HG02852 (cell line): ENCODE results near the gene MS4A4A.
A peak's percentile ranks its signal among the peaks of the same experiment; 100 is the strongest.
"Not testable (repeated sequence)": the region's sequence is repeated elsewhere in the genome, so short reads cannot be mapped to it uniquely, and the experiment has no call there.

ENCODE experiments used
- ATAC-seq: cut with Tn5 transposase; IDR thresholded peaks from one replicate; pipeline ENCODE4 v1.9.1; 2021; ENCODE audit warnings: mild to moderate bottlenecking, moderate library complexity; ENCODE audit not compliant: unreplicated experiment

The MS4A4A gene

DNA sequence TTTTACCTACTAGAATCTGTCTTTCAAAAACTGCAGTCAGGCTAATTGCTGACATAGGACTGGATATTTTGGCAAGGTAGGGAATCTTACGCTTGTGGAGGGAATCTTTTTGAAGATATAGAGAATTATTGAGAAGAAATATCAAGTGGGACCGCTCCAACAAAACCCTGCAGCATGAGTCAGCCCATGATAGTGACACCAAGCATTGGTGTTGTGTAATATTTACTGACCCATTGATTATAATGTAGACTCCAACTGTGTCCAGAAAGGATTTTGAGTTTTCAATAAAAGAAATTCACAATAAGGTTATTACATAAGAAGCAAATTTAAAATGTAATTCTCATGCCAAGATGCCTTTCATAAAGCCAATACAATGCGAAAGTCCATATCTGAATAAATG is 20.7 kb downstream of the MS4A4A start:
- no peak for ATAC-seq

DNA sequence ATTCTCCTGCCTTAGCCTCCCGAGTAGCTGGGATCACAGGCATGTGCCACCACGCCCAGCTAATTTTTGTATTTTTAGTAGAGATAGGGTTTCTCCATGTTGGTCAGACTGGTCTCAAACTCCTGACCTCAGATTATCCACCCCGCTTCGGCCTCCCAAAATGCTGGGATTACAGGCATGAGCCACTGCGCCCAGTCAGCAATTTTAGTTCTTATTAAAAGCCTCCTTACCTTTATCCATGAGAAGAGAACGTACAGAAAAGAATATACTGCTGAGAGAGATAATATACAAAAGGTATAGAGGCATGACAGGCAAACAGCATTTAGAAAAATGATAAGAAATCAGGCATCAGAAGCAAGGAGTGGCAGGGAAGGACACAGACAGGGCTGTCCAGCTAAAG is 21.4 kb downstream of the MS4A4A start:
- ATAC-seq: not testable (repeated sequence)

DNA sequence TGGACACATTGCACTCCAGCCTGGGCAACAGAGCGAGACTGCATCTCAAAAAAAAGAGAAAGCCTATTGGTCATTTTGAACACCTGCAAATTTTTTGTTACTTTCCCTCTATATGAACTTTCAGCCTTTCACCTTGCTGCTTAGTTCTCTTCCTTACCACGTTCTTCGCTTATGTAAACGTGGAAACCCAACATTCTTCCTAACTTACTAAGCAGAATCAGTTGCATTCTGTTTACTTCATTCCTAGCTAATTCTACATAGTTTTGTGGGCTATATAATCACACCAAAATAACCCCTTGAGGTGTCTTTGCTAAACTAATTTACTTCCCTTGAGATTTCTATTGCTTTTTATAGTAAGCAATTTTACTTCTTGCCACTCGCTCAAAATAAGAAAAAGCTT is 23.2 kb downstream of the MS4A4A start:
- ATAC-seq: no peak

DNA sequence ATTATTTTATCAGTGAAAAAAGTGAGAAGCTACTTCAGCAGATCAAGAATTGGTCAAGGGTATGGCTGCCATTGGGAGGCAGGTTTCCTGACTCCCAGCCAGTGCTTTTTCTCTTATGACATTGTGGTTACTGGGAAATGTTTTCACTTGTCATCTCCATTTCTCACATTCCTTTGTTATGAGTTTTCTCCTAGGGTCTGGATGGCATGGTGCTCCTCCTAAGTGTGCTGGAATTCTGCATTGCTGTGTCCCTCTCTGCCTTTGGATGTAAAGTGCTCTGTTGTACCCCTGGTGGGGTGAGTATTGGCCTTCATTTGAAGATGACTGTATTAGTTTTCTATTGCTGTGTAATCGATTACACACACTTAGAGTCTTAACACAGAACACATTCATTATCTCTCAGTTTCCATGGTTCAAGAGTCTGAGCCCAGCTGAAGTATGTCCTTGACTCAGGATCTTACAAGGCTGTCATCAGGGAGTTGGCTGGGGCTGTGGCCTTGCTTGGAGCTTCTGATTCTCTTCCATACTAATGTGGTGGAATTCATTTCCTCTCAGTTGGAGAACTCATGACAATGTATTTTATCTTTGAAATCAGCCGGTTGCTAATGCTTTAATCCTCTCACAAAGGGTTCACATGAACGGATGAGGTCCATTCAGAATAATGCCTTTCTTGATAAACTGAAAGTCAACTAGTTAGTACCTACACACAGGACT is 25.6 kb downstream of the MS4A4A start:
- no peak for ATAC-seq

DNA sequence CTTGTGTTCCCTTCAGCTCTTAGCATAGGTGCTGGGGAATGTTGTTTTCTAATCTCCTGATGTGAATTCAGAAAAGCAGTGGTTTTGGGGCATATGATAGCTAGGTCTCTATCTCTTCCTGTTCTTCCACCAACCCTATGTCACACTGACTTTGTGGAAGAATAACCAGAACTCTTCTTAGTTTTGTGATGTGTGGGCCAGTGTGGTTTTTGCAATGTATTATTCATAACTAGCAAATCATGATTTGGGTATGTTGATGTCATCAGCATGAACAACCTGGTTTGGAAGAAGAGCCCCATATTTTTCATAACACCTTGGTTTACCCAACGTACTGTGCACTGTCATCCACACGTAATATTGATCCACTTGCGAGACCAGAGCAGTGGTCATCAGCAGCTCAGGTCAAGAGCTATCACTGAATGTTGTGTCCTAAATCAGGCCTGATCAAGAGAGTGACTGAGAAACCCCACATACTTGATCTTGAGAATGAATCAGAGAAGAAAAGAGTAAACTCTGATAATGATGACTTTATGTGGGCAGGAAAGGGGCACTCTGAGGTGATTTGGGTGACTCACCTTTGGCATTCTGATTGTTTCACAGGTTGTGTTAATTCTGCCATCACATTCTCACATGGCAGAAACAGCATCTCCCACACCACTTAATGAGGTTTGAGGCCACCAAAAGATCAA is 27.2 kb downstream of the MS4A4A start:
- no peak for ATAC-seq

DNA sequence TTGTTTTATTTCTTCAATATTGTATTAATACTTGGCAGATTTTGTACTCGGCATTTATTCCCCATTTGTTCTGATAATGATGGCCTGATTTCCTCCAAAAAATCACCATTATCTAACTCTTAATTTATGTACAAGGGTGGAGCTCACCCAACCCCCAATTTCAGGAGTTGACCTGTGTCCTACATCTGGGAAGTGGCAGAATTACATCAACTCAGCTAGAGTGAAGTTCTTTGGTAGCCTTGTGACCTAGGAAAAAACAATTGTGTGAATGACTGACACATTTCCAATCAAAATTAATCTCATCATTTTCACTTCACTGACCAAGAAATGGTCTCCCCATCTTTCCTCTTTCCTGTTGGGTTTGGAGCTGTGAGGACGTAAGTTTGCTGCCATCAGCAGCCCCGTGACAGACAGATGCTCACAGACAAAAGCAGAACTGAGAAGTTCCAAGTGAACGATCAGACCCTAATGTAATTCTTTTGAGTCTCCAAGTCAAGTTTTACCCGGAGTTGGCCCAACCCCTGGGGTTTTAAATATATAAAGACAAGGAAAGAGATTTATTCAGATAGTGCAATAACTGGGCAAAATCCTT is 30.0 kb downstream of the MS4A4A start:
- peak; percentile 69 for ATAC-seq

DNA sequence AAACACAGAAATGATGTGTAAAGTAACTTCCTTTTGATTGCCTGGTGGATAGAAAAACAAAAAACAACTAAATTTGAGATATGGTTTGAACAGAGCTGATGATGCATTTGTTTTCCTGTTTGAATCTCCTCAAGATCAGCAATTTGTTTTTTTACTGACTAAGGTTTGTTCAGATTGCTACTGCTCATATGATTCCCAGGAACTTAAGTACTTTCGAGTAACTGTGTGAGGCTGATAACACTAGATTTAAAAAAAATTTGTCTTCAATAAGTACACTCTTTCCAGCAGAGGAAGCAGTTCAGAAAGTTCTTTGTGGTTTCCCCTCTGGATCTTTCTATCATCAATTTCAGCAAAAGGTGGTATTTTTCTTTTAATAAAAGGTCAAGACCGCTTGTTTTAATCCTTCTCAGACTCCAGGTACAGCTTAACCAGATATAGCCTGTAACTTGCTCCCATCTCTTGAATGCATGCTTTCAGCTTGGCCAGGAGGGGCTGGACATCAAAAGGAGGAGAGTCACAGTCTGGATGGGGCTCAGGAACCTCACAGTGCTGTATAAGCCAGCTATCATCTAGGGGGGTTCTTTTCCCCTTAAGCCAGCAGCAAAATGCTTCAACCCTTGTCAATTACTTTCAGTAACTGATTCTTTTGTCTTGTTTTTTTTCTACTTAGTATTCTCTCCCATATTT is 34.3 kb downstream of the MS4A4A start:
- no peak for ATAC-seq

DNA sequence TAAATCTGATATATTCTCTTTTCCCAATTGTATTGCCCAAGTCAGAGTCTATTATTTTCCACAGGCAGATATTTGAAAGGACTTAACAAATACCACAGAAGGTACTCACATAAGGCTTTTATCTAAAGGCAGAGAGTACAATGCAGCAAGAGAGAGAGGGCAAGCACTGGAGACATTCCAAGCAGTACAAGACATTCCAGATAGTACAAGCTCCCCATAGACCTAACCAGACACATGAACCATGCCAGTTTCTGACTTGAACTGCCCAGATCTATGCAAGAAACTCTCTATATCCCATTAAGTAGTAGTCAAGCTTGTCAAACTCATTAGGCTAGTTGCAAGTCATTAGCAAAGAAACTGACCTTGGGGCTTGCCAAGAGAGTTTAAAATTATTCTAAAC is 35.4 kb downstream of the MS4A4A start:
- no peak for ATAC-seq

DNA sequence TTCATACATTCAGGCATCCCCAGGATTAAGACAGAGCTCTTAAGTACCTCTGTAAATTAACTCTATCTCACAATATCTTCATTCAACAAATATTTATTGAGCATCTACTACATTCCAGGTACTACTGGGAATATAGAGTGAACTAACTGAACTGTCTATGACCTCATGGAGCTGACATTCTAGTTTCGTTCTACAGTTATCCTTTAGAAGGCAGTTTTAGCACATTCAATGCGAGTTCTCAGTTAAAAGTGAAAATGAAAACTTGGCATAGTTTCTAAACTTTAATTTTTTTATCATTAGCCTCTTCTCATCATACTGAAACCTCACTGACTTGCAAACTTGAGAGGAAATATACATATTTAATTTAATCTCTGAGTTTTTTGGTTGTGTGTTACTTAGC is 35.9 kb downstream of the MS4A4A start:
- ATAC-seq: no peak

DNA sequence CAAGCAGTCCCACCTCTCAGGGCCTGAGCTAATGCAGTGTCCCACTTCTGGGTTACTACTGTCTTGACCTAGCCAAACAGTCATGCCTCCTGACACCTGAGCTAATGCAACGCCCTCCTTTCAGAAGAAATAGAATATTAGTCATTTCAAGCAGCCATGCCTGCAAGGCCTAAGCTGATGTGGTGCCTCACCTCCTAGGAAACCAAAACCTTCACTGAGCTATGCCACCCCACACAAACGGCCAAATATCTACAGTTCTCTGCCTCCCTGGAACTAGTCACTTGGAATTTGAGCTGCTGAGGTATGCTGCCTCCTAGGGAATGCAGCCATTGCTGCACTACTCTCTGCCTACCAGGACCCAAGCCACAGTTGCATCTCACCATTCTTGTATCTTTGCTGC is 38.3 kb downstream of the MS4A4A start:
- ATAC-seq: no peak

DNA sequence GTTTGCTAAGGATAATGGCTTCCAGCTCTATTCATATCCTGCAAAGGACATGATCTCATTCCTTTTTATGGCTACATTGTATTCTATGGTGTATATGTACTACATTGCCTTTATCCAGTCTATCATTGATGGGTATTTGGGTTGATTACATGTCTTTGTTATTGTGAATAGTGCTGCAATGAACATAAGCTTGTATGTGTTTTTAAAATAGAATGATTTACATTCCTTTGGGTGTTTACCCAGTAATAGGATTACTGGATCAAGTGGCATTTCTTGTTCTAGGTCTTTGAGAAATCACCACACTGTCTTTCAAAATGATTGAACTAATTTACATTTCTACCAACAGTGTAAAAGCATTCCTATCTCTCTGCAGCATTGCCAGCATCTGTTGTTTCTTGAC is 40.6 kb downstream of the MS4A4A start:
- ATAC-seq: no peak

DNA sequence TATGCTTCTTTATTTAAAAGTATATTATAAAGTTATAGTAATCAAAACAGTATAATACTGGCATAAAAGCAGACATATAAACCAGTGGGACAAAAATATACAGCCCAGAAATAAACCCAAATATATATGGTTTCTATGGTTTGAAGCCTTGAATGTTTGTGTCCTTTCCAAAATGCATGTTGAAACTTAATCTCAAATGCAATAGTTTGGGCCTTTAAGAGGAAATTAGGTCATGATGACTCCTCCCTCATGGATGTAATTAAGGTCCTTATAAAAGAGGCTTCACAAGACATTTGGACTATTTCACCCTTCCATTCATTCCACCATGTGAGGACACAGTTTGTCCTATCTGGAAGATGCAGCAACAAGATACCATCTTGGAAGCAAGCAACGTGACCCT is 46.5 kb downstream of the MS4A4A start, which contains the start of gene MS4A6E:
Gene MS4A6E, plus strand, starts transcription at position 301 of the 400 bp plus-strand sequence. CDS start 7,641 bp downstream, outside the sequence.
- ATAC-seq: no peak

DNA sequence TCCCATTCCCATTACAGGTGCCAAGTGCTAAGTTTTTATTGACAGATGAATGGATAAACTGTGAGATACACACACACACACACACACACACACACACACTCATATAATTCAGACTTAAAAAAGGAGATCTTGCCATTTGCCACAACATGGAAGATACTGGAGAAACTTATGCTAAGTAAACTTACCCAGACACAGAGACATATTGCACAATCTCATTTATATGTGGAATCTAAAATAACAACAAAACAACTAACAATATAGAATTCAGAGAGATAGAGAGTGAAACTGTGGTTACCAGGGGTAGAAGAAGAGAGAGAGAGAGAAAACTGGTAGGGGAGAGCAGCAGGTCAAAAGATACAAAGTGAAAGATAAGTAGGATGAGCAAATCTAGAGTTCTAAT is 48.0 kb downstream of the MS4A4A start:
- ATAC-seq: no peak

DNA sequence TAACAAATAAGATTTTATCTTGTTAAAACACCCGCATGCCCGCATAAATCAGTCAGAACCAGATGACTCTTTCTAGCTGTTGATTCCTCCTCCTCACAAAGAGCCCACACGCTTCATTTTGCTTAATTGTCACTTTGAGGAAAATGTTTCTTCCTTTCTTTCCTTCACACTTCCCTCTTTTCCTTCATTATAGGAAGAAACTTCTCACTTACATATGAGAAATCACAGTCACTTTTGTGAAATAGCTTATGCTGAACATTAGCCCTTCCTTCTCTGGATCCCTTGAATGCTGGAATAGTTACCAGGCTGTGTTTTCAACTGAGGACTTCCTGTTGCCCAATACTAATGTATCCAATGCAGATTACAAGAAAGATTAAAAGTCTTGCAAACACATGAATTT is 52.4 kb downstream of the MS4A4A start:
- ATAC-seq: no peak

DNA sequence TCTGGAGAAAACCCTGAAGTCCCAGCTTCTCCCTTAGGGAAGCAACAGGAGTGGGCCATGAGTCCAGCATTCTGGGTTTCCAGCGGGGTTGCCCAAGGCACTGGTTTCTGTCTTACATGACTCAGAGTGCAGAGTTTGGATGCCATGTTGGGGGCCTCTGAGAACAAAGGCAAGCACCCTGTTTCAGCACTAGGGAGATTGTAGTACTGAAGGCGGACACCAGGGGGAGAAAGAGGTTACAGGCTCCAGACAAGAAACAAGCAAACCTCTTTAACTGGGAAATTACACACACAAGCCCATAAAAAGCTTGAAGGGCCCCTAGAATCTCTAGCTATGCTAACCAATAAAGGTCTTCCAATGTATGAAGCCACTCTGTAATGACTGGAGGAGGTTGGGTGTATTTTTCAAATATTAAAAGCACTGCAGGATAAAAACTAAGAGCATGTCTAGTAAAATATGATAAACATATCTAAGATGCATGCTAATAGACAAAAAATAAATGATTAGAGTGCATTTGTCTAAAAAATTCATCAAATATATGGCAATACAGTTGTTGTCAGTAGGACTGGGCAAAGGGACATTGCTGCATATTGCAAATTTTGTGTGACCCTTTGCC is 53.6 kb downstream of the MS4A4A start:
- peak; percentile 73 for ATAC-seq

DNA sequence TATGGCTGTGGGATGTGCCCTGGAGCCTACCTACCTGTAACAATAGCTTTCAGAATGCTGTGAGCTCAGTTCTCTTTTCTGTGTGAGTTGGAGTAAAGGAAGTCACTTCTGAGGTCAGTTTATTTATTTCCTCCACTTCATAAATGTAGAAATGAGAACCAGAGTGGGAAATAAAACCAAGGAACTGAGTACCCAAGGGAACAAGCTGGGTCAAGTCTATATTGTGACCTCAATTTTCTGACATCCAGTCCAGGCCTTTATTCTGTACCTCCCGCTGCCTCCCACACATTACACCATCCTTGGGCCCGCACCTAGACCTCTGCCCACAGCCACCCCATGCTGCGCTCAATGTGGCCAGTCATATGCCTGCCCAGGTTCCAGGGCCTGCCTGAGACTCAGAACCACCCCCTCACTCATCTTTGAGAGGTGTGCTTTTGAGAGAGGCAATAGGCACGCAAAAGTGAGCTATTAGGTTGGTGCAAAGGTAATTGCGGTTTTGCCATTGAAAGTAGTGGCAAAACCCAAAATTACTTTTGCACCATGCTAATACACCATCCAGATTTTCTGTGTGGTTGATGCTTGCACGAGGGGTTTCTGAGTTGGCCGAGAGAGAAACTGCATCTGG is 56.4 kb downstream of the MS4A4A start:
- no peak for ATAC-seq

DNA sequence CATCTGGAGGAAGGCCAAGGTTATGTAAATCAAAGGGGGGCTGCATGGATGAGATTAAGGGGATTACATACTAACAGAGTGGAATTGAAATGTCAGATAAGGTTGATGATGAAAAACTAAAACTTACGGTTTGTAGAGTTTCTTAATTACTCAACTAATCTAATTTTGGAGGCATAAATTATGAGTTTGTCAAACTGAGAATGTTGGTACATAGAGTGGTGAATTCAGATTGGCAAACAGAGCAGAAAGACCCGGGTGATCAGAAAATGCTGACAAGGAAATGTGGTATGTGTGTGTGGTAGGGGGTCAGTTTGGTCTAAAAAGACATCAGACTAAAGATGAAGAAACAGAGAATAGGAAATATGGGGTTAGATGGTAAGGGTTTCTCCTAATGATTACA is 57.6 kb downstream of the MS4A4A start:
- no peak for ATAC-seq

DNA sequence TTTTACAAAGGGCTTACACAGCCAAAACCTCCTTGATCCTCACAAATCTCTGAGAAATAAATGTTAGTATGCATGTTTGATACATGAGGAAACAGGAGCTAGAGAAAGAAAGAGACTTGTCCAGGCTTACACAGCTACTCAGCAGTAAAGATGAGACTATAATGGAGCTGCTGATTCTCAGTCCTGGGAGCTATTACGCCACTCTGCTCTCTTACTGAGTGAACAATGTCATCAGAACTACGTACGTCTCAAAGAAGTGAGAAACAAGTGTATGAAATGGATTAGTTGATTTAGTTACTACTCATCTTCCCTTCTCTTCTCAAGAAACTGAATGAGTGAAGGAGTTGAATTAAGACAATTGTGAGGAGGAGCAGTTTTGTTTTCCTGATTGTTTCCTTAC is 58.9 kb downstream of the MS4A4A start:
- ATAC-seq: no peak

DNA sequence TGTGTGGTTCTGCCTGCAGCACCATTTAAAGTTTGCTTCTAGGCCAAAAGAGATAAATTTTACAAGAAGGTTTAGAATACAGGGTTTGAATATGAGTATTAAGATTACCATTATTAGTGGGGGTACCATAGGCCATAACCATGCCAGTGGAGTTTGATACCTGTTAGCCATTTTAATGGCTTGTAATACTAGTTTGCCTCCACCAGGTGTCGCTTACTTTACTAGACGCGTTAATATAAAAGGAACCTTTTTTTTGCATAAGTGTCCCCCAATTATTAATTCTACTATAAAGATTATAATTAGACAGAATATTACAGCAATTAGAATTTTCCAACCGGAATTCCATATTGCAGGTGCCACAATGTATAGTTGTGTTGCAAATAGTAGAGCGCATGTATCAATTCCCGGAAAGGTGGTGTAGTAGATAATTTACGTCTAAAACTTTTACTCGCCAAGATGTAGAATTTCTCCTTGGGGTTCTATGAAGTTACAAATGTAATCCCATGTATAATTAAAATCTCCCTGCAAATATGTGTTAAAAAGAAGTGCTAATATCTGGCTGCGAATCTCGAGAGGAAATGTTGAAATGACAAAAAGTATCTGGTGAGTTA is 62.7 kb downstream of the MS4A4A start:
- ATAC-seq: no peak

DNA sequence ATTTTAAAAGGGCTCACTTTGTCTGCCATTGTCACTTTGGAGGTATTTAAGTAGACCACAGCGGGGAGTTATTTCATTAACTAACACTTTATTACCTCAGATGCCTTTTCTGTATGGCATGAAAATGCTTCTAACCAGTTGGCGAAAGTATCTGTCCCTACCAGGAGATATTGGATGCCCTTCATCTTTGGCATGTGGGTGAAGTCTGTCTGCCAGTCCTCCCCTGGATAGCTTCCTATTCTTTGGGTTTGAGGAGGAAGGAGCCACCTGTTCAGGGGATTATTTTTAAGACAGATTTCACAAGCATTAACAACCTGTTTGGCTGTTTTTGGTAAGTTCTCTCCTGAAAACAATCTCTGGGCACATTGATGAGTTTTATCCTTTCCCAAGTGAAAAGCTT is 63.7 kb downstream of the MS4A4A start:
- no peak for ATAC-seq
